ENCODE data around the gene ZNF598. TPM values are rescaled to one million over a fixed set of nuclear protein-coding genes. Genes with fewer than 3 reads are reported as not detected.

The ZNF598 gene
- total and polyA plus RNA-seq, 12 donors = 9.5 to 25.3 (median 14.2) TPM

- Histone ChIP-seq H3K4me1 (peaks cover 62 to 96% (median 91%) of the 10 kb centered on the region in 9 donors), H3K27me3 (no peaks in the 10 kb centered on the region), H3K4me3 (peak overlapping the region in 8 of 10 donors; percentile 52 to 78 (median 63)), H3K36me3 (peaks cover 0 to 48% (median 10%) of the 10 kb centered on the region in 9 donors), H3K27ac (peak overlapping the region; percentile 71 to 96 (median 93)), H3K9me3 (no peaks in the 10 kb centered on the region)
- ATAC-seq (no peak), DNase-seq (no peak)
- TF ChIP-seq CTCF (IDR thresholded peaks at IDR 0.05) = no peak
- intact Hi-C loops (cut with DNase I) = loop anchor here in 1 of 10 donors (10.0 kb wide), 1 partner anchor 493 kb away; no protein-coding TSS in a partner anchor
- WGBS, 2 donors = 63 to 64% methylated on average over 29 of the region's 29 CpGs
Observed at GRCh38 chr16:2037647-2038381, 28.2 kb upstream of the ZNF598 start.

GRCh38 chr16:2037115-2037514, 27.5 kb upstream of the ZNF598 start:
- intact Hi-C loops (cut with DNase I) = loop anchor here in 1 of 10 donors (10.0 kb wide), 1 partner anchor 492 kb away; no protein-coding TSS in a partner anchor
- DNase-seq (no peak), ATAC-seq (no peak)
- Histone ChIP-seq H3K4me3 (peak overlapping the region in 8 of 10 donors; percentile 52 to 78 (median 63)), H3K36me3 (peaks cover 0 to 48% (median 11%) of the 10 kb centered on the region in 9 donors), H3K27ac (peak overlapping the region; percentile 71 to 96 (median 93)), H3K9me3 (no peaks in the 10 kb centered on the region), H3K4me1 (peaks cover 57 to 96% (median 93%) of the 10 kb centered on the region in 9 donors), H3K27me3 (no peaks in the 10 kb centered on the region)
- TF ChIP-seq CTCF (IDR thresholded peaks at IDR 0.05) = no peak
- 76 to 78% methylated on average over 15 of the region's 15 CpGs for WGBS, 2 donors

- Histone ChIP-seq H3K36me3 (peaks cover 0 to 55% (median 15%) of the 10 kb centered on the region in 9 donors), H3K9me3 (no peaks in the 10 kb centered on the region), H3K4me1 (peaks cover 54 to 96% (median 93%) of the 10 kb centered on the region in 9 donors), H3K27ac (peak overlapping the region; percentile 83 to 96 (median 93)), H3K4me3 (peak overlapping the region; percentile 43 to 78 (median 61)), H3K27me3 (no peaks in the 10 kb centered on the region)
- no peak for TF ChIP-seq CTCF (IDR thresholded peaks at IDR 0.05)
- DNase-seq = no peak
- 72 to 79% methylated on average over 47 of the region's 47 CpGs for WGBS, 2 donors
- ATAC-seq = no peak
- intact Hi-C loops (cut with DNase I) = loop anchor here in 1 of 10 donors (10.0 kb wide), 1 partner anchor 492 kb away; no protein-coding TSS in a partner anchor
Observed at GRCh38 chr16:2036200-2036966, 26.8 kb upstream of the ZNF598 start.

Data from heart right ventricle (tissue), 16 donors.